HG02885 (cell line): Measurements from ENCODE around the gene U2AF1L4.

Source experiments
- ATAC-seq: cut with Tn5 transposase; IDR thresholded peaks from one replicate; pipeline ENCODE4 v1.9.1; 2021; ENCODE audit warnings: mild to moderate bottlenecking; ENCODE audit not compliant: unreplicated experiment, poor library complexity

Gene U2AF1L4

DNA sequence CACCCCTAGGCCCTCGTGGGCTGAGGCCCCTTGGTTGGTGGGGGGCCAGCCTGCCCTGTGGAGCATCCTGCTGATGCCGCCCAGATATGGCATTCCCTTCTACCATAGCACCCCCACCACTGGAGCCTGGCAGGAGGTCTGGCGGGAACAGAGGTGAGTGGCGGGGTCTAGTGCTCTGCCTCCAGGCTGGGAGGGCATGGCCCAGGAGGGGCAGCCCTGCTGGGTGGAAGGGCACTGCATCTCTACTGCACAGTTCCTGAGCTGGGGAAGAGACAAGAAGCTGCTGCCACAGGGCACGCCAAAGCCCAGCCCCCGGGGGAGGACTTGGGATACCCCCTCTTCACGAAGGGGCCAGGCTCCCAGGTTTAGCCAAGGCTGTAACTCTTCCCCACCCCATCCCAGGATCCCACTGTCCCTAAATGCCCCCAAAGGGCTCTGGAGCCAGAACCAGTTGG is 29.8 kb downstream of the U2AF1L4 start:
- ATAC-seq, result no peak

DNA sequence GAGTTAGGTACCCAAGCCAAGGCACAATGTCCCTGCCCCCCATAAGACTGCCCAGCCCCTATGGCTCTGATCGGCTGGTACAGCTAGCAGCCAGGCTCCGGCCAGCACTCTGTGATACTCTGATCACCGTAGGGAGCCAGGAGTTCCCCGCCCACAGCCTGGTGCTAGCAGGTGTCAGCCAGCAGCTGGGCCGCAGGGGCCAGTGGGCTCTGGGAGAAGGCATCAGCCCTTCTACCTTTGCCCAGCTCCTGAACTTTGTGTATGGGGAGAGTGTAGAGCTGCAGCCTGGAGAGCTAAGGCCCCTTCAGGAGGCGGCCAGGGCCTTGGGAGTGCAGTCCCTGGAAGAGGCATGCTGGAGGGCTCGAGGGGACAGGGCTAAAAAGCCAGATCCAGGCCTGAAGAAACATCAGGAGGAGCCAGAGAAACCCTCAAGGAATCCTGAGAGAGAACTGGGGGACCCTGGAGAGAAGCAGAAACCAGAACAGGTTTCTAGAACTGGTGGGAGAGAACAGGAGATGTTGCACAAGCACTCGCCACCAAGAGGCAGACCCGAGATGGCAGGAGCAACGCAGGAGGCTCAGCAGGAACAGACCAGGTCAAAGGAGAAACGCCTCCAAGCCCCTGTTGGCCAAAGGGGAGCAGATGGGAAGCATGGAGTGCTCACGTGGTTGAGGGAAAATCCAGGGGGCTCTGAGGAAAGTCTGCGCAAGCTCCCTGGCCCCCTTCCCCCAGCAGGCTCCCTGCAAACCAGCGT is 30.4 kb downstream of the U2AF1L4 start:
- ATAC-seq, result no peak

DNA sequence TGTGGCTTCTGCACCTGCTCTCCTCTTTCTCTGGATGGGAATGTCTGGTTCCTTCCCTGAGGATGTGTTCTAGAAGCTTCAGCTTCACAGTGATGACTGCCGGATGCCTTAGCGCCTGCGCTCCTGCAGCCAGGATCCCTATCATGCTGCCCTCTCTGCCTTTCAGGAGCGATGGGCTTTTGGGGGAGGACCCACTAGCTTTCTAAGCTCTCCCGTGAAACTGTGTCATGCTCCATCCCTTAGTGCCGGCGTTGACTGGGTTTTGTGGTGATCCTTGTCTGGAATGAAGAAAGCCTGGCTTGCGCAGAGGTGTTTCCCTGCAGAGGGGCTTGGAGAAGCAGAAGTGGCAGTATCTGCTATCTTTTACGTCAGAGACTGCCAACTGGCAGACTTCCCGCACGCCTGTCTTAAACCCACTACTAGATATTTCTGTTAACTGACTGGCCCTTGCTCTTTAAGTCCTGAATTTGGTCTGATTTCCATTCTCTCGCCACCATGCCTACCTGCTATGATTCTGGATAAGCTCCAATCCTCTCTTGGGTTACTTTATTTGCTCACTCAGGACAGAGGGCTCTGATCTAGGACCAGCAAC is 31.2 kb downstream of the U2AF1L4 start:
- no peak for ATAC-seq

DNA sequence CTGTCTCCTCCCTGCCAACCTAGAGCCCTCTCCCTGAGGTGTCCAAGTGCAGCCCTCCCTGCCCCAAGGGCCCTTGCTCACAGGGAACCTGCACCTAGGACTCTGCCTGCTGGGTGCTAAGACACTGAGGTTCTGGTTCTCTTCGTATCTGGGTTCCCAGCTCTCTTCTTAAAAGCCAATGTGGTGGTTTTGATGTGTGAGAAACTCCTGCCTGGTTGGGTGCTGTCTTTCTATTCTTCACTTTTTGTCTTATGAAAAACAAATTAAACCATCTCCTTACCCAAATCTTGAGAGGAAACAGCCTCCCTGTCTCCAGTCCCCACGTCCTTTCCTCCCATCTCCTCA is 31.7 kb downstream of the U2AF1L4 start:
- no peak for ATAC-seq

DNA sequence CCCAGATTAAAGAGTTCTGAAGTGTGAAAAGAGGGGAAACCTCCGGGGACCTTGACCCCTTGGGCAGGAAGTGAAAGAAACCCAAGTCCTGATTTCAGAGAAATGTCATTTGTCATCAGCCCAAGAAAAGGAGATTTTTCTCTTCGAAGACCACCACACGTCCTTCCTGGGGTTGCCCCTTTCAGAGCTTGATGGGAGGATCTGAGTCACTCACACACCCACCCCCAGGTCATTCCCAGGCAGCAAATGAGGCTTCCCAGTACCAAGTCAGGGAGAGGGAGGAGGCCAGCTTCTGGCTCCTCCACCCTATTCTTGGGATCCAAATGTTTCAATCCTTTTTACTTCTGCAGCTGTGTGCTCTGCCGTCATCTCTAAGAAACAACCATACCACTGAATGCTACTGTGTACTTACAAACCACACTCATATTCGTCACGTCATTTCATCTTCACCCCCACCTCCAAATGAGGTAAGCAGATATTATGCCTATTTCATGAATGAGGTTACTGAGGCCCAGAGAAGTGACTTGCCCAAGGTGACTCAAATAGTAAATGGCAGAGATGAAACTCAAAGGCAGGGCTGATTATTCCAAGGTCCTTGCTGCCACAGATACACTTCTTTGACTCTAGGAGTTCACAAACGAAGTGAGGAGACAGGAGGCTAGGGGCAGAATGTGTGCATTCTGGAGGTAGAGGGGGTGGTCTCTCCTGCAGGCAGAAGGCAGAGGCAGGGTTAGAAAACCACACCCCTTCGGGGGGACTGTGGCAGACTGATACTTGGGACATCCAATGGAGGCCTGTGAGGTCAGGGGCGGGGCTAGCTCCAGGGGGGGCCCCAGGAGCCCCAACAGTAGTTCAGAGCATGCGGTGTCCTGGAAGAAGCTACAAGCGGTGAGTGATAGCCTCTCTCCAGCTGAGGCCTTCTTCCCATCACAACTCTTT is 32.4 kb downstream of the U2AF1L4 start:
- ATAC-seq, result peak; percentile 19

DNA sequence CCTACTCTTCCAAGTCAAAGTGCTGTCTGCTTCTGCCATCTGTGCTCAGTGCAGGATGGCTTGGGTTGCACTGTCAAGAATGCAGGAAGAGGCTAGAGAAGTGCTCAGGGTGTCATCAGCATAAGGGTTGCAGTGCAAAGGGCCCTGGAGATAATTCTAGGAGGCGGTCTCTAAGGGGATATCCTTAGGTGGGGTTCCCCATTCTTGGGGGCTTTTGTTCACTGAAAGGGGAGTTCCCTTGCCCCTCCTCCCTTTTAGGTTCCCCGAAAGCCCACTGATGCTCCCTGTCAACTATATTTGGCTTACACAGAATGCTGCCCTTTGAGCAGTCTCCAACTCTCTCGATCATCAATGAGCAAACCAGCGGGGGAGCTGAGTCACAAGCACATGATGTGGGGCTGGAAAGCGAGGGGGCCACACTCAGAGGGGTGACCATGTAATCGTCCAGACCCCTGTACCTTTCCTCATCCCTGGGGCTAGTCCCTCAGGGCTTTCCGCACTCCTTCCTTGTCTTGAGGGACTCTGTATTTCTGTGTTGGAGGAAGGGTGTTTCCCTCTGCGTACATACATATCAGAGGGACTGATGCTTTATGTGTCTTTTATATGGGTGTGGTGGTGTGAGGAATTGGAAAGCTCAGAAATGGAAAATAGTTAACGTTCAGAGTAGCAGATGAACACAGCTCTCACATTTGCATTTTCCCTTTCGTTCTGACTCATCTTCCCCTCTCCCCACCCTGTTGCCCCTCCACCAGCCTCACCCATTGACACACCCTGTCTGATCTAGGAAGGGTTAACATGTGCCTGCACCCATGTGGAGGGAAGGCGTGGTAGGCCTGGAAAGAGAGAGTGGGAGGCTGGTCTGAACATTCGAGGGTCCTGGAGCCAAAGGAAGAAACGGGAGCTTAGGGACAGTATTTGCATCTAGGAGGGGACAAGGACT is 34.2 kb downstream of the U2AF1L4 start:
- ATAC-seq, result peak; percentile 45

DNA sequence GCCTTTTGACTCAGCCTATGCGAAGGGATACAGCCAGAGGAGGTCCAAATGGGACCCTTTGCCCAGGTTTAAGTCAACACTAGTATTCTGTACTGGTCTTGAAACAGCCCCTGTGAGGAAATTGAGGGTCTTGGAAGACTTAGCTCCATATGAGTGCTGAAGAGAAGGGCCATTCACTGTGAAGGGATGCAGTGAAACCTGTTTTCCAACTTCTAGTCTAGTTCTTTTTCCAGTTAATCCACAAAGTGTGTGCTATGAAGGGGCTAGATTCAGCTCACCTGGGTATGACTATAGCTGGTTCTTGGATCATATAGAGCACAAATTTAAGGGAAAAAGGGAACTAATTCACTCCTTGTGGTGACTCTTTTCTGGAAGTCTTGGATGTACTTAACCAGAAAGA is 36.8 kb downstream of the U2AF1L4 start:
- ATAC-seq, result no peak

DNA sequence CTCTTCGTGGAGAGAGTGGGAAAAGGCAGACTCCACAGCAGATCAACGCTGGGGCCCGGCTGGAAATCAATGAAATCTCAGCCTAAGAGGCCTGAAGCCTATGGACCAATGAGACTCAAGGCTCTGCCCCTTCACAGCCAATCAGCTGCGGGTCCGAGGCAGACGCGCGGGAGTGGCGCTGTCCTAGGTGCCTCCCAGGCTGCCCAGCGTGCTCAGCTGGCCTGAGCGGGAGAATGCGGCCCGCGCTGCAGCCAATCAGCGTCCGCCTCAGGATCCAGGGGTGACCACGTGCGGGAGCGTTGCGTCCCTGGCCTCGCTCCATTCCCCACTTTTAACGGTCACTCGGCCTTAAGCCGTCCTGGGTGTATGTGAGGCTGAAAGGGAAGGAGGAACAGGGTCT is 41.0 kb downstream of the U2AF1L4 start, which contains the start of gene ZBTB32:
TSS of gene ZBTB32 (plus strand) at position 341 of the 400 bp plus-strand sequence. CDS start 10,069 bp downstream, outside the sequence.
- ATAC-seq, result no peak

DNA sequence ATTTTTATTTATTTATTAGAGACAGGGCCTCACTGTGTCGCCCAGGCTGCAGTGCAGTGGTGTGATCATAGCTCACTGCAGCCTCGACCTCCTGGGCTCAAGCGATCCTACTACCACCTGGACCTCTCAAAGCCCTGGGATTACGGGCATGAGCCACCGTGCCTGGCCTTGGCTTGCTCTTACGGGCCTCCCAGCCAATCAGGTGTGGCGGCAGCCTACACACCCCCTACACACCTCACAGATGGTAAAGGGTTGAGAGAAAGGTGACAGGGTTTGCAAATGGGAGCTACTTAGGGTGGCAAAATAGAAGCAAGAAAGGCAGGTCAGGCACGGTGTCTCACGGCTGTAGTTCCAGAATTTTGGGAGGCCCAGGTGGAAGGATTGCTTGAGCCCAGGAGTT is 41.9 kb downstream of the U2AF1L4 start:
- ATAC-seq, result no peak

DNA sequence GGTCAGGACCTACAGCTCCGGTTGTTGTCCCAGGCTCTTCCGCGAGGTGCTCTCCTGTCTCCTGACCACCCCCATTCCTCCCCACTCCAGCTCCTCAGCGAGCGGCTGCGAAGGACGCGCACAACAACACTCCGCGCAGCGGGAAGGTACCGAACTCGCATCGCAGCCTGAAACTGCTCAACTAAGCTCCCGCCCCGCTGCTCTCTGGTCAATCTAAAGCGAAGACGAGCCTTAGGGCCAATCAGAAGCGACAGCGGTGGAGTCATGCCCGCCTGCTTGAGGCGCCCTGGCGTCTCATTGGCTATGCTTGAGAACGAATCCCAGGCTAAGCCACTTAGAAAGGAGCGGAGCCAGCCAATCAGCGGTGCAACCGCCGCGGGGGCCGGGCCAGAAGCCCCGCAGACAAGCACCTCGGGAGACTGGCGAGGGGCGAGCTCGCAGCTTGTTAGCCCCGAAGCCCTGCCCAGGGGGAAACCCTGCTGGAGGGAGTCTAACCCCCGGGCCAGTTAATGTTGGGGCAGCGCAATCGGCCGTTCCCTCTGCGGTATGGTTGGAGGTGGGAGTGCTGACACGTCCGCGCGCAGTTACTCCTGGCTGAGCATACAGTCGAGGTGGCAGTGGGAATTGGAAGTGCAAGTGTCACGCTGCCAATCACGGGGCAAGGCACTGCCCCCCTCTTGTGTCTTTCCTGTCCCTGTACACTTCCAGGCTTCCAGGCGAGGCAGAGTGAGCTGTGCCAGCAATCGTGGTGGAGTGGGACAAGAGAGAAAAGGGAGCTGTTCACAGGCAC is 42.8 kb downstream of the U2AF1L4 start:
- peak; percentile 98 for ATAC-seq

DNA sequence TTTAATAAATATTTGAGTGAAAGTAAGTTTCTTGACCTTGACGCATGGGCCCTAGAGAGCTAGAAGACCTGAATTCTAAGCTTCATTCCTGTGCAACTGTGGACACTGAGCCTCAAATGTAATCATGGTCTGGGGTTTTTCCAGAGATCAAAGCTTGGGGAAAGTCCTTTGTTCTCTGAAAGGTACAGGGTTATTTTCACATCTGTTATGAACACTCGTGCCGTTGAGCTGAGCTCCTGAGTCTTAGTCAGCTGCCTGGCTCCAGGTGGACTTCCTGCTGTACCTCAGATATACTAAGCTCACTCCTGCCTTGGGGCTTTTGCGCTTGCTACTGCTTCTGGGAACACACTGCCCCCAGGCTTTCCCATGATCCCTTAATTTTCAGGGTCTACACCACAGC is 48.4 kb downstream of the U2AF1L4 start:
- no peak for ATAC-seq

DNA sequence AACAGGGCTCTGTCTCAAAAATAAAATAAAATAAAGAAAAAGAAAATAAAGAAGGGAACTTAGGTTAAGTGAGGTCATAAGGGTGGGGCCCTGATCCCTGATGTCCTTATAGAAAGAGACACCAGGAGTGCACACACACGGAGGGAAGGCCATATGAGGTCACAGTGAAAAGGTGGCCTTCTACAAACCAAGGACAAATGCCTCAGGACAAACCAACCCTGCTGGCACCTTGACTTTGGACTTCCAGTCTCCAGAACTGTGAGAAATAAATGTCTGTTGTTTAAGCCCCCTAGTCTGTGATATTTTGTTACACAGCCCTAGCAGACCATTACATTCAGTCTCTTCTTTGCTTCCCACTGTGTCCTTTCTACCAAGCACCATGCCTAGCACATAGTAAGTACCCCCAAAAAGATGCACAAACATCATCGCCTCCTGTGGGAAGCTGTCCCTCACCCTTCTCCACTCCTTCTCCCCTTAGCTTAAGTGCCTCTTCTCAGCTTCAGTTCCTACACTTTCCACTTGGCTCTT is 49.3 kb downstream of the U2AF1L4 start:
- no peak for ATAC-seq

DNA sequence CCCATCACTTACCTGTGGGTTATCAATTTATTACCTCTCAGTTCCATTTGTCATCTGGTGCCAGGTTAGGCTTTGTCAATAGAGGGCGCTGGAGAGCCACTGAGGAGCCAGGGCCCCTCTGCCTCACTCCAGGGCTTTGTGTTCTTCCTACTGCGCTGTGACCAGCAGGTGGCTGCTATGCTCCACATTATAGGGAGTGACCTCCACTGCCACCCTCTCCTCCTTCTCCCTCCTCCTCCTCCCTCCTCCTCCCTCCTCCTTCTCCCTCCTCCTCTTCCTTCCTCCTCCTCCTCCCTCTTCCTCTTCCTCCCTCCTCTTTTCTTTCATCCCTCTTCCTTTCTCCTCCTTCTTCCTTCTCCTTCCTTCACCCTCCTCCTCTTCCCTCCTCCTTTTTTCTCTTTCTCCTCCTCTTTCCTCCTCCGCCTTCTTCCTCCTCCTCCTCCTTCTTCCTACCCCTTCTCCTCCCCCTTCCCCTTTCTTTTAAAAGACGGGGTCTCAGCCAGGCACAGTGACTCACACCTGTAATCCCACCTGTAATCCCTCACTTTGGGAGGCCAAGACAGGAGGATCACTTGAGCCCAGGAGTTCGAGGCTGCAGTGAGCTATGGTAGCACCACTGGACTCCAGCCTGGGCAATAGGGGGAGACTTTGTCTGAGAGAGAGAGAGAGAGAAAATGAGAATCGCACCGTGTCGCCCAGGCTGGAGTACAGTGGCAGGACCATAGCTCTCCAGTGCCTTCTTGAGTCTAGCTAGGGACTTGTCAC is 51.2 kb downstream of the U2AF1L4 start:
- ATAC-seq, result peak; percentile 78

DNA sequence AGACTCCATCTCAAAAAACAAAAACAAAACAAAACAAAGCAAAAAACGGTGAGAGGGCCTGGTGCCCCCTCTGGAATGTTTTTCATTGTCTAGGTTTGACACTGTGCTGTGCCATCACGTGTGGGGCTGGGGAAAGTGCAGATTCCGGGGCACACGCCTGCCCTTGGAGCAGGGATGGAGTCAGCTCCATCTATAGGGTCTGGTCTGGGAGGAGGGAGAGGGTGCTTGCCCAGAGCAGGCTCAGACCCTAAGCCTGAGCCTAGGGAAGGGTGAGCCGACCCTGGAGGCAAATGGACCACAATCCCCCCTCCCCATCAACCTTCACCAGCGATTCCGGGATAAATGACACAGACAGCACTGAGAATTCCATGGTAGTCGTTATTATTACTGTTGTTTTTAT is 51.8 kb downstream of the U2AF1L4 start:
- no peak for ATAC-seq
